ENCODE measurements around the gene CPZ.

CPZ gene

DNA sequence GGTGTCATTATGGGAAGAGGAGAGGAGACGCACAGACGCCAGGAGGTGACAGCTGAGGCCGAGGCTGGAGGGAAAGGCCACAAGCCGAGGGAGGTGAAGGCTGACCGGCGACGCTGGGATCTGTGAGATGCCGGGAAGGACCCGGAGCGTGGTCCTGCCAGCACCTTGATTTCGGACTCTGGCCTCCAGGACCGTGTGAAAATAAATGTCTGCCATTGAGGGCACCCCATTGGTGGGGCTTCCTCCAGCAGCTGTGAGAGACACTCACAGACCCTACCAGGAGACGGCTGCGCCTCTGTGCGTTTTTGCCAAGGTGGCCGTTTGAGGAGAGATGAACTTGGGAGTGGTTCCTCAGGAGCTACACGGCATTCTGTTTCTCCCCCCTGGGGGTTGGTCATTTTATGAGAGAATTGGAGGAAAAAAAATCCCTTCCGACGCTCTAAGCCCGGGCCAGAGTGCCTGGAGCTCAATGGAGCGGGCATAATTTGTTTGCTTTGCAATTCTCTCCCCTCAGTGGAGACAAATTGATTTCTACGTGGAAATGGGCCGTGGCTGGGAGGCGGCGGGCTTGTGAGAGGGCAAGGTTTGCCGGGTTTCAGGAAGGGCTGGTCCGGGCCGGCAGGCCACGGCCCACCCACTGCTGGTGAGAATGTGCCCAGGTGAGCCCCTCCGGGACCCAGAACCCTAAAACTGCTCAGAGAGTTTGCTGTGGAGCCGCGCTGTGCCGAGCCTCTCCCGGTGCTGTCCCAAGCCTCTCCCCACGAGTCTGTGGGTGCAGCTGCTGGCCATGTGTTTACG, 53.9 kb downstream of the CPZ start:
- Histone ChIP-seq H3K4me1 (no peaks in the 10 kb centered on the region), H3K27ac (no peak overlapping the region), H3K79me2 (no peaks in the 10 kb centered on the region), H2AFZ (no peak overlapping the region), H3K9me3 (ENCODE audit: control insufficient read depth, low read length) (no peaks in the 10 kb centered on the region), H3K4me2 (ENCODE audit: low read length) (no peak overlapping the region), H3K9ac (no peak overlapping the region), H3K4me3 (ENCODE audit: low read depth, low read length) (no peak overlapping the region), H3K36me3 (ENCODE audit: control insufficient read depth, insufficient read depth, low read length) (no peaks in the 10 kb centered on the region), H3K27me3 (ENCODE audit: control insufficient read depth, insufficient read depth, low read length) (no peaks in the 10 kb centered on the region)
- TF ChIP-seq, protein P1, sequence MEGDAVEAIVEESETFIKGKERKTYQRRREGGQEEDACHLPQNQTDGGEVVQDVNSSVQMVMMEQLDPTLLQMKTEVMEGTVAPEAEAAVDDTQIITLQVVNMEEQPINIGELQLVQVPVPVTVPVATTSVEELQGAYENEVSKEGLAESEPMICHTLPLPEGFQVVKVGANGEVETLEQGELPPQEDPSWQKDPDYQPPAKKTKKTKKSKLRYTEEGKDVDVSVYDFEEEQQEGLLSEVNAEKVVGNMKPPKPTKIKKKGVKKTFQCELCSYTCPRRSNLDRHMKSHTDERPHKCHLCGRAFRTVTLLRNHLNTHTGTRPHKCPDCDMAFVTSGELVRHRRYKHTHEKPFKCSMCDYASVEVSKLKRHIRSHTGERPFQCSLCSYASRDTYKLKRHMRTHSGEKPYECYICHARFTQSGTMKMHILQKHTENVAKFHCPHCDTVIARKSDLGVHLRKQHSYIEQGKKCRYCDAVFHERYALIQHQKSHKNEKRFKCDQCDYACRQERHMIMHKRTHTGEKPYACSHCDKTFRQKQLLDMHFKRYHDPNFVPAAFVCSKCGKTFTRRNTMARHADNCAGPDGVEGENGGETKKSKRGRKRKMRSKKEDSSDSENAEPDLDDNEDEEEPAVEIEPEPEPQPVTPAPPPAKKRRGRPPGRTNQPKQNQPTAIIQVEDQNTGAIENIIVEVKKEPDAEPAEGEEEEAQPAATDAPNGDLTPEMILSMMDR (IDR thresholded peaks at IDR 0.05): no peak

DNA sequence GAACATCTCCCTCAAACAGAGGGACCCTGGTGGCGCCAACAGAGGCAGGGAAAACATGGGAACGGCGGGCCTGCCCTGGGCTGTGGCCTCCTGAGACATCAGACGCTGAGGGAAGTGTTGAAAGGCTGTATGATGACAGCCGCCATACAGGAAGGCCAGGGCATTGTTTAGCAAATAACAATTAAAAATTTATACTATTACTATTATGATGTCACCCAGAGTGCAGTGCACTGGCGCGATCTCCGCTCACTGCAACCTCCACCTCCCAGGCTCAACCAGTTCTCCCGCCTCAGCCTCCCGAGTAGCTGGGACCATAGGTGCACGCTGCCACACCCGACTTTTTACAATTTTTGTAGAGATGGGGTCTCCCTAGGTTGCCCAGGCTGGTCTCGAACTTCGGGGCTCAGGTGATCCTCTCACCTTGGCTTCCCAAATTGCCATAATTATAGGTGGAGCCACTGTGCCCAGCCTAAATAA, 54.6 kb downstream of the CPZ start:
- Histone ChIP-seq H3K9me3 (ENCODE audit: control insufficient read depth, low read length) (no peaks in the 10 kb centered on the region), H3K79me2 (no peaks in the 10 kb centered on the region), H3K4me2 (ENCODE audit: low read length) (no peak overlapping the region), H3K9ac (no peak overlapping the region), H3K4me1 (no peaks in the 10 kb centered on the region), H3K27me3 (ENCODE audit: control insufficient read depth, insufficient read depth, low read length) (no peaks in the 10 kb centered on the region), H3K27ac (no peak overlapping the region), H3K4me3 (ENCODE audit: low read depth, low read length) (no peak overlapping the region), H2AFZ (no peak overlapping the region), H3K36me3 (ENCODE audit: control insufficient read depth, insufficient read depth, low read length) (no peaks in the 10 kb centered on the region)
- TF ChIP-seq, protein P1 (IDR thresholded peaks at IDR 0.05): no peak

DNA sequence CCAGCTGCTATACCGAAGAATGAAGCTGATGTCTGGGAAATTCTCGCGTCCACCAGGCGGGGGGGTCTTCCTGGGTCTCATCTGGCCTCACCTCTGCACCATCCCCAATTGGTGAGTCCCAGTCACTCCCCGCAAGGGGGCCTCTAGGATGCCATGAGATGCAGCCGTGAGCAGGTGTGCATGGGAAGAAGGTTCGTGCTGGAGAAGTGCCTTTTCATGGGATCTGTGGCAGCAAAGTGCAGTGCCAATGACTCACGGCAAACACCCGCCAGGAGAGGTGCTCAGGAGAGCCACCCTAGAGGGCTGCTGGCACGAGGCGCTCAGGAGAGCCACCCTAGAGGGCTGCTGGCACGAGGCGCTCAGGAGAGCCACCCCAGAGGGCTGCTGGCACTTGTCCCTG, 55.1 kb downstream of the CPZ start:
- Histone ChIP-seq H3K4me1 (no peaks in the 10 kb centered on the region), H3K9ac (no peak overlapping the region), H3K9me3 (ENCODE audit: control insufficient read depth, low read length) (no peaks in the 10 kb centered on the region), H3K27ac (no peak overlapping the region), H2AFZ (no peak overlapping the region), H3K4me3 (ENCODE audit: low read depth, low read length) (no peak overlapping the region), H3K4me2 (ENCODE audit: low read length) (no peak overlapping the region), H3K27me3 (ENCODE audit: control insufficient read depth, insufficient read depth, low read length) (no peaks in the 10 kb centered on the region), H3K36me3 (ENCODE audit: control insufficient read depth, insufficient read depth, low read length) (no peaks in the 10 kb centered on the region), H3K79me2 (no peaks in the 10 kb centered on the region)
- TF ChIP-seq, protein P1 (IDR thresholded peaks at IDR 0.05): no peak

DNA sequence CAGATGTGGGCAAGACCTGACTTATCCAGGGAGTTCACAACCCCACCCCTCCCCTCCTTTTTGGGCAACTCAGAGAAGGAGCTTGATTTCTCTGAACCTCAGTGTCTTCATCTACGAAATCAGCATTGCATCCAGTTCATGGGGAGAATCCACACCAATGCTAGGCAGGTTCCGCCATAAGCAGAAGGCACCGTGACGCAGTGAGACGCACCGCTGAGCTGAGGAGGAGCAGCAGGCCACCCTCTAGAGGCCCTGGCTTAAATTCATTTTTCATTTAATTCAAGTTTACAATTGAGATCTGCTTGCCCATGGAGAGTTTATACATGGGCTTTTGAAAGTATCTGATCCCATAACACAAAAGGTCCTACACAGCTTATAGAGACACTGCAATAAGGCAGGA, 55.7 kb downstream of the CPZ start:
- TF ChIP-seq, protein P1 (IDR thresholded peaks at IDR 0.05): no peak
- H3K4me3 ChIP-seq (ENCODE audit: low read depth, low read length): no peak overlapping the region

More for the DNA sequence above, 55.7 kb downstream of the CPZ start:
- H3K79me2 ChIP-seq: no peaks in the 10 kb centered on the region
- no peaks in the 10 kb centered on the region for H3K4me1 ChIP-seq
- no peak overlapping the region for H2AFZ ChIP-seq
- H3K36me3 ChIP-seq (ENCODE audit: control insufficient read depth, insufficient read depth, low read length): no peaks in the 10 kb centered on the region
- no peak overlapping the region for H3K9ac ChIP-seq
- no peak overlapping the region for H3K4me2 ChIP-seq (ENCODE audit: low read length)
- no peaks in the 10 kb centered on the region for H3K9me3 ChIP-seq (ENCODE audit: control insufficient read depth, low read length)
- no peak overlapping the region for H3K27ac ChIP-seq
- H3K27me3 ChIP-seq (ENCODE audit: control insufficient read depth, insufficient read depth, low read length): no peaks in the 10 kb centered on the region
